Gastrocnemius medialis (tissue), 4 donors: ENCODE results near the gene MRPS16.

ENCODE experiments used
- CTCF ChIP-seq, 5 experiments: fragments of 450-650 bp in 3 of 5; fragments of 200-600 bp in 2 of 5; sonication (generic) in 2 of 5; IDR thresholded peaks in 4 of 5; conservative IDR thresholded peaks in 1 of 5; 1 replicate in 4 of 5; 2 replicates in 1 of 5; pipeline ENCODE4 v1.5.1; 2016 to 2019; ENCODE audit warnings: antibody characterized with exemption in 5 of 5, mild to moderate bottlenecking in 3 of 5, moderate library complexity in 3 of 5
- POLR2A ChIP-seq, 2 donors: fragments of 450-650 bp; IDR thresholded peaks; one replicate each; pipeline ENCODE4 v1.6.1; 2017; ENCODE audit warnings: antibody characterized with exemption in 2 of 2, mild to moderate bottlenecking in 2 of 2, moderate library complexity in 2 of 2

GRCh38 chr10:73220989-73221388 lies 31.5 kb downstream of the MRPS16 start:
- TF ChIP-seq CTCF (IDR thresholded peaks at IDR 0.05 in 4 of 5, conservative IDR thresholded peaks at IDR 0.05 in 1 of 5) (no peak), POLR2A (IDR thresholded peaks at IDR 0.05) (no peak)
